HG02610 (cell line): Measurements from ENCODE around the gene ARX.

Source experiments
- ATAC-seq: cut with Tn5 transposase; IDR thresholded peaks from one replicate; pipeline ENCODE4 v1.9.1; 2021; ENCODE audit warnings: mild to moderate bottlenecking, moderate library complexity; ENCODE audit not compliant: unreplicated experiment

ARX gene

DNA sequence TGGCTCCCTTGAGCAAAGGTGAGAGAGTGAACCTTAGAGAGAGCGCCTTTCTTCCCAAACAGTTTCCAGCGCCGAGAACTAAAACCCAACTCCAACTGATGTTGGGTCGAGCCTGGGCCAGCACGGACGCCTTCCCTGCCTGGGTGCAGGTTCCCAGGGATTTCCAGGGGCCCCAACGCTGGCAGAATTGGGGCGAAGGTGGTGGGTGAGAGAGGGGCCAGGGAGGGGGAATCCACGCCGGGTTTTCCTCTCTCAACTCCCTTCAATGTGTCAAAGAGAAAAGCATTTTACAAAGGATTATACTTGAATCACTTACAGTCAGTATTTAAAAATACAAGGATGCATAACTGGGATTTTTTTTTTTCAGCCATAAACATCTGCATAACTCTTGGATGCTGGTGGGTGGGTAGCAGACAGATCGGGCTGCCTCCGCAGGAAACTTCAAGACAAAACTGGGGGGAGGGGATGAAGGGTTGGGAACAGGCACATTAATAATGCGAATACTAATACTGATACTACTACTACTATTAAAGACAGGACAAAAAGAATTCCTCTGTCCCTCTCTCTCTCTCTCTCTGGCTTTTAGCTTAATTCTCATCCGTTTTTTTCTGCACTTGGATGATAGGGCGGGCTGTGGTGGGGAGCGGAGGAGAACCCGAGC is 1.3 kb upstream of the ARX start:
- no peak for ATAC-seq

DNA sequence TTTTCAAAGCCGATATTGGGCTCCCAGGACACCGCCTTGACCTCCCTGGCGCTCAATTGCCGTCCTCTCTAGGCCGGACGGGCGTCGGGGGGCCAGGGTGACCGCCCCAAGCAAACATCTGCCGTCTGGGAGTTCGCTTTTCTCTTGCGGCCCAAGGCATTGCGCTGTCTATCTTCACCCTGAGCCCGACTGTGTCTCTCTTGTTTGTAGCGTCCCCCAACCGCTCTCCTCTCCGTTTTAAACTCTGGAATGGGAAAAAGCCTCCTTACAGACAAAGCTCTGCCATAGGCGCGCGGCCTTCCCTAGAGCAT is 551 bp upstream of the ARX start:
- ATAC-seq = no peak

- ATAC-seq = no peak
These were observed 1.4 kb downstream of the ARX start for GRCh38 chrX:25014366-25014838.

GRCh38 chrX:25013632-25014365 is 2.0 kb downstream of the ARX start:
- ATAC-seq = no peak

- ATAC-seq = no peak
These were observed 2.8 kb downstream of the ARX start for GRCh38 chrX:25012793-25013631.

GRCh38 chrX:25012433-25012735 is 3.4 kb downstream of the ARX start:
- no peak for ATAC-seq

- no peak for ATAC-seq
These were observed 4.0 kb downstream of the ARX start for GRCh38 chrX:25011589-25012432.

DNA sequence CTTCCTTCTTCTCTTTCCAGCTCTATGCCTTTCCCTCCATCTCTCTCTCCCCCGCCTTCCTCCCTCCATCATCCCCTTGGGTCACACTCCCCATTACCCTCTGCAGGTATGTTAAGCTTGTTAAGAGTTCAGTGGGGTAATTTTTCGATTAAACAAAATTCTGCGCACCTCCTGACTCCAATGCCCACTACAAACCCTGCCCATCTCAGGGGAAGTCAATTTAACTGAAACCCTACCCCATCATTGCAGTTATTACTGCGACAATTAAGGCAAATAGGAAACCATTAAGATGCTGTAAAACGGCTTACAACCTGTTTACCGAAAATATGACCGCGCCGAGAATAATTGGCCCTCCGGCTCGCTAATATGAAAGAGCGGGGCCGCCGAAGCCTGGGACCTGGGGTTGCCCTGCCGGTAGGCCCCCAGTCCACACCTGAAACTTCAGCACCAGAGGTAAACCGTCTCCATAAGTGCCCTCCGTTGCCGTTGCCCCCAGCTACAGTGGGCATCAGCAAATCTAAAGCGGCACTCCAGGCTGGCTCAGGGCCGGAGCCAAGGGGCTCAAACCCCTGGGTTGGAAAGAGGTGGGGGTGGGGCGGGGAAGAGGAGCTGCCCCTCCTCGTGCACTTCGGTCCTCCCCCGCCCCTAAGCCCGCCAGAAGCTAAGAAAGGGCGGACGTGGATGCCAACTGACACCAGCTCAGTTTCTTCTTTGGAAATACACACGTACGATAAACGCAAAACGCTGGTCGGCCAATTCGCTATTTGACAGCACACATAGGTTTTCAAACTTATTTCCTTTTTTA is 4.8 kb downstream of the ARX start:
- ATAC-seq = no peak

DNA sequence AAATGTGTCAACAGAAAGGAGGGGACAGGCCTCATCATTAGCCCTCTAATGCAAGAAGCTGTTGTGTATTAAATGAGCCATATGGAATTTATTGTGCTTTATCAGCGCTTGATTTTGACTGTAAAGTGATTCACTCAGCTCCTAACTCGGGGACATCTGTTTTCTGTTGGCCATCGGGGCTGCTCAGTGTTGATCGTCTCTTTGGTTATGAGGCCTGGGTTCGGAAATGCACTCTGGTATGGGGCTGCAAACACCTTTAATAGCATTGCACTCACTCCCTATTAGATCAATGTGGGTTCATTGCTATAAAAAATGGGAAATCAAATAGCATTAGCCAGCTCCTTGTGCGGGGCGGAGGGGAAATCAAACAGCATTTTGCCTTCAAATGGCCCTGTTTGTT is 6.4 kb downstream of the ARX start:
- ATAC-seq = no peak

DNA sequence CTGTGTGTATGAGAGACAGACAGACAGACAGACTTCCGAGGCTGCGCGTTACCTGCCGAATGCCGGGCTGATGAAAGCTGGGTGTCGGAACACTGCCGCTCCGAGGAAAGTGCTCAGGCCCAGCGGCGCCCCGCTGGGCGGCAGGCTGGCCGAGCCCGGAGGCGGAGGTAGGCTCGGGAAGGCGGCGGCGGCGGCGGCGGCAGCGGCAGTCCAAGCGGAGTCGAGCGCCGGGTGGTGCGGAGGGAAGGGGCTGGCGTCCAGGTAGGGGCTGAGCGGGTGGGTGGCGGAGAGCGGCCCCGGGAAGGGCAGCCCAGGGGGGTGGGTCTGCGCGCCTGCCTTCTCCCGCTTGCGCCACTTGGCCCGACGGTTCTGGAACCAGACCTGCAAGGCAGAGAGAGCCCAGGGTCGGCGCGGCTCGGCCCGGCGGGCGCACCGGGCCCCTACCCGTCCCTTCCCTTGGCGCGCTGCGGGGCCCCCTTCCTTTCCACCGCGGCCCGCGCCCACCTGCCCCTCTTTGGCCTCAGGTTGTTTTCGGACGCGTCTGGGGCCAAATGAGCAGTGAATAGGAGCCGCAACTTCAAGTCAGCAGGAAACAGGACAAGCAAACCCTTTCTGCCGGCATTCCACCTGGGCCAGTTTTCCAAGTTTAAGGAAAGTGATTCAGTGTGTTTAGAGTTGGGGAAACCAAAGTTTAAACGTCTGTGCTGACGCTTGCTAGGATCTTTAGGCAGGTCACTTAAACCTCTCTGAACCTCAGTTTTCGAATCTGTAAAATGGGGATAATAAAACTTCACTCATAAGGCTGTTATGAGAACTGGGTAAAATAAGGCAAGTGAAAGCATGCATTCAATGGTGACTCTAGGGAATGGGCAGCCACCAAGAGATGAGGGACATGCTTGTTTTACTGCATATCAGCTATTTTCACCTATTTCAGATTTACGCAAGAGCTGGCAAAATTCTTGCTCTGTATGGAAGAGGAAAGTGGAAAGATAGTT is 8.4 kb downstream of the ARX start:
- no peak for ATAC-seq

DNA sequence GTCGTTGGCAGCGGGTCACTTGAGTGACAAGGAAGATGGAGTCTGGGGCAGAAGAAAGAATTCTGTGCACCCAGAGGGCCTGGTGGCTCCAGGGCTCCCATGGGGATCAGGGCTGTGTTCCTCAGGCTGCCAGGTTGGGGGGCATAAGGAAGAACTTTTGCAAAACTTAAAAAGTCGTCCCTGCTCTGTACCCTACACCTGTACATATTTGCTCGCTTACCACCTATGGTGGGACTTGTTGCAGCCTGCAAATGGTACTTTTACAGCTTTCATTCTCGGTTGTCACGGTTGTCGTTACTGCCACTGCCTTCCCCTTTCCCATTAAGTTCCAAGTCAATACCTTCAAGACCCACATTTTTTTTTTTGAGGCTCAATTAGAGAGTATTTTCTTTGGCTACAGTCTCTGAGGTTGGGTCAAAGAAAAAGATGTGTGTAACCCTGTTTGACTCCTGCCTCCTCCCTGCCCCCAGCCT is 9.1 kb downstream of the ARX start:
- no peak for ATAC-seq

- ATAC-seq = no peak
These were observed 10.2 kb downstream of the ARX start for GRCh38 chrX:25005382-25006185.

DNA sequence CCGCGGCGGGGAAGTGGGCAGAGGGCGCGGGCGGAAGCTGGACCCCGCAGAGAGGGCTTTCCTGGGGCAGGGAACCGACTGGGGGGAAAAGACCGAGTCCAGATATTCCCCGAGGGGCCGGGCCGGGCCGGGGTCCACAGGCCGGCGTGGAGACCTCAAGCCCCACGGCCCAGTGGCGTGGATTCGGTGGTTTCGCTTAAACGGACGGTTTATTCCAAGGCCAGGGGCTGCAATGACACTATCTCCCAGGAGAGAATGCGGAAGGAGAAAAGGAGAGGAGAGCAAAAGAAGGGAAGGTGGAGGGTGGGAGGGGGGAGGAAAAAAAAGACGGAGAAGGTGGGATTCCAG is 10.8 kb downstream of the ARX start:
- no peak for ATAC-seq

DNA sequence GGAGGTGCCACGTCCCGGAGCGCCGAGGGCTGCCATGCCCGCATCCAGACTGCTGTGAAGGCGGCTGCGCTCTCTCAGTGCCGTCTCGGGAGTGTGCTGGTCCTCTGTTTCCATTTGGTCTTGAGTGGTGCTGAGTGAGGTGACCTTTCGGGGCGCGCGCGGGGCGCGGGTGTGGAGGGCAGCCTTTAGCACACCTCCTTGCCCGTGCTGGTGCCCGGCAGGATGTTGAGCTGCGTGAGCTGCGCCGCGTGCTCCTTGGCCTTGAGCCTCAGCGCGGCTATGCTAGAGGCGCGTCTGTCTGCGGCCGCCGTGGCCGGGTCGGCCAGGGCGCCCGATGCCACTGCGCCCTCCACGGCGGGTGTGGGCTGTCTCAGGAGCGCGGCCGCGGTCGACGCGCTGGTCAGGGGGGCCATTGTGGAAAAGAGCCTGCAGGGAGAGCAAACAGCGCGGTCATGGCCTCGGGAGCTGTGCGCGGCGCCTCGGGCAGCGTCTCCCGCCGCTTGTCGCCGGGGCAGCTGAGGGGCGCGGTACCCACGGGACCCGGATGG is 11.2 kb downstream of the ARX start:
- ATAC-seq = no peak

- ATAC-seq = no peak
These were observed 11.7 kb downstream of the ARX start for GRCh38 chrX:25004040-25004439.

GRCh38 chrX:25003066-25003849 is 12.5 kb downstream of the ARX start:
- no peak for ATAC-seq

DNA sequence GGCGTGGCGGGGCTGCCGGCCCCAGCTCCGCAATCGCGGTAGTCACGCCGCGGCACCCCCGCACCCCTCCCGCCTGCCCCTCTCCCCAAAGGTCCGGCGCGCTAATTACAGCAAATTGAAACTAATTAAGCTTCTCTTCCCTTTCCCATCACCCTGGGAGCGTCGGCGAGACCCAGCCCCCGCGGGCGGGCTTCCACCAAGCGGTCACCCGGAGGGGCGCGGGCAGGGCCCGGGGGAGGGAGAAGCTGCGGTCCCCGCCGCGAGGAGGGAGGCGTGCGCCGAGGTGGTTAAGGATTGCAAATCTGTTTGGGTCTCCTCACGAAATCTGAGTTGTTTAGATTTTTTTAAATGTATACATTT is 13.1 kb downstream of the ARX start:
- ATAC-seq = no peak
